Measurements from ENCODE around the gene R3HDM4. TPM values are rescaled to one million over a fixed set of nuclear protein-coding genes. Genes with fewer than 3 reads are reported as not detected.

Gene R3HDM4
- total and polyA plus RNA-seq, 11 donors, result 17.1 to 47.1 (median 24.2) TPM

DNA sequence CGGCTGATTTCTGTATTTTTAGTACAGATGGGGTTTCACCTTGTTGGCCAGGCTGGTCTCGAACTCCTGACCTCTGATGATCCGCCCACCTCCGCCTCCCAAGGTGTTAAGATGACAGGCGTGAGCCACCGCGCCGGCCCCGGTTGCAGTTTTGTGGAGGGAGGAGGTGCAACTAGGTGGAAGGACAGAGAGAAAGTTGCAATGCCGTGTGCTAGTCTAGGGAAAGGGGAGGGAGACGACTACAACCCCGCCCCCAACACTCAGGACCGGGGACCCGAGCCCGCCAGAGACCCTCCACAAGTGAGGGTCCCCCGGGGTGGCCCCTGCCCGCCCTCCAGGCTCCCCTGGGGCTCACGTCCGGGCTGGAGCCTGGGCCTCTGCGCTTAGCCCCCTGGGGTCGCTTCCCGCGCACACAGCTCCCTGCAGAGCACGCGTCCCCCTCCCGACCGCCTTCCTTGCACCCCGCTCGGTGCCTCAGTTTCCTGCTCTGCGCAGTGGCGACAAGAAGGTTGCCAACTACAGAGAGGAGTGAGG lies 11.6 kb upstream of the R3HDM4 start:
- H3K9me3 ChIP-seq, result no peaks in the 10 kb centered on the region
- peak overlapping the region in 6 of 12 donors; percentile 54 to 93 (median 81) for H3K27ac ChIP-seq
- intact Hi-C loops (cut with DNase I), result loop anchor here in 5 of 10 donors (1.0 to 10.0 kb wide), 7 partner anchors 58 to 320 kb away; partner anchors contain the start of genes CFD (in 3 of the 5), ATP5F1D (in 1 of the 5), MIDN (in 1 of the 5) and WDR18 (in 1 of the 5)
- H3K4me3 ChIP-seq, result peak overlapping the region; percentile 54 to 96 (median 86)
- 13 to 24% (median 21%) methylated on average over 18 to 31 of the region's 31 CpGs for WGBS, 4 donors
- ATAC-seq (no peak), DNase-seq (no peak)
- H3K27me3 ChIP-seq, result peaks cover 13 to 19% (median 19%) of the 10 kb centered on the region in 9 donors
- peaks cover 0 to 49% (median 21%) of the 10 kb centered on the region in 12 donors for H3K4me1 ChIP-seq
- peaks cover 0 to 7% (median 0%) of the 10 kb centered on the region in 9 donors for H3K36me3 ChIP-seq
- TF ChIP-seq POLR2A (IDR thresholded peaks at IDR 0.05), result no peak
- TF ChIP-seq, protein P1, sequence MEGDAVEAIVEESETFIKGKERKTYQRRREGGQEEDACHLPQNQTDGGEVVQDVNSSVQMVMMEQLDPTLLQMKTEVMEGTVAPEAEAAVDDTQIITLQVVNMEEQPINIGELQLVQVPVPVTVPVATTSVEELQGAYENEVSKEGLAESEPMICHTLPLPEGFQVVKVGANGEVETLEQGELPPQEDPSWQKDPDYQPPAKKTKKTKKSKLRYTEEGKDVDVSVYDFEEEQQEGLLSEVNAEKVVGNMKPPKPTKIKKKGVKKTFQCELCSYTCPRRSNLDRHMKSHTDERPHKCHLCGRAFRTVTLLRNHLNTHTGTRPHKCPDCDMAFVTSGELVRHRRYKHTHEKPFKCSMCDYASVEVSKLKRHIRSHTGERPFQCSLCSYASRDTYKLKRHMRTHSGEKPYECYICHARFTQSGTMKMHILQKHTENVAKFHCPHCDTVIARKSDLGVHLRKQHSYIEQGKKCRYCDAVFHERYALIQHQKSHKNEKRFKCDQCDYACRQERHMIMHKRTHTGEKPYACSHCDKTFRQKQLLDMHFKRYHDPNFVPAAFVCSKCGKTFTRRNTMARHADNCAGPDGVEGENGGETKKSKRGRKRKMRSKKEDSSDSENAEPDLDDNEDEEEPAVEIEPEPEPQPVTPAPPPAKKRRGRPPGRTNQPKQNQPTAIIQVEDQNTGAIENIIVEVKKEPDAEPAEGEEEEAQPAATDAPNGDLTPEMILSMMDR (IDR thresholded peaks at IDR 0.05), result no peak

DNA sequence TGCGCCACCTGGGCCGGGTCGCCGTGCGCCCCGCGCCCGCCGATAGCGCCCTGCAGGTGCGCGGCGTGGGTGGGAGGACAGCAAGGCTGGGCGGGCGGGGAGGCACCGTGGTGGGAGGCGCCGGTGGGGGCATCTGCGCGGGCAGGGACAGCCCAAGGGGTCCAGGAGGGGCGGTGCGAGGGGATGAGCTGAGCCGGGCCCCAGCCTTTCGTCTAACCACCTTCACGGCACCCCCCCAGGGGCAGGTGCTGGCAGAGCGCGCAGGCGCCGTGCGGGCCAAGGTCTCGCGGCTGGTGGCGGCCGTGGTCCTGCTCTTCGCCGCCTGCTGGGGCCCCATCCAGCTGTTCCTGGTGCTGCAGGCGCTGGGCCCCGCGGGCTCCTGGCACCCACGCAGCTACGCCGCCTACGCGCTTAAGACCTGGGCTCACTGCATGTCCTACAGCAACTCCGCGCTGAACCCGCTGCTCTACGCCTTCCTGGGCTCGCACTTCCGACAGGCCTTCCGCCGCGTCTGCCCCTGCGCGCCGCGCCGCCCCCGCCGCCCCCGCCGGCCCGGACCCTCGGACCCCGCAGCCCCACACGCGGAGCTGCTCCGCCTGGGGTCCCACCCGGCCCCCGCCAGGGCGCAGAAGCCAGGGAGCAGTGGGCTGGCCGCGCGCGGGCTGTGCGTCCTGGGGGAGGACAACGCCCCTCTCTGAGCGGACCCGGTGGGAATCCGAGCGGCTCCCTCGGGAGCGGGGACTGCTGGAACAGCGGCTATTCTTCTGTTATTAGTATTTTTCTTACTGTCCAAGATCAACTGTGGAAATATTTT lies 7.2 kb upstream of the R3HDM4 start:
- intact Hi-C loops (cut with DNase I), result loop anchor here (2.0 to 10.0 kb wide), 10 partner anchors 27 to 325 kb away; partner anchors contain the start of genes CFD (in 3 of the 10), ATP5F1D (in 1 of the 10), MED16 (in 1 of the 10) and MIDN (in 1 of the 10)
- Histone ChIP-seq H3K4me3 (peak overlapping the region in 8 of 12 donors; percentile 5 to 51 (median 20)), H3K4me1 (peaks cover 7 to 61% (median 34%) of the 10 kb centered on the region in 12 donors), H3K9me3 (no peaks in the 10 kb centered on the region), H3K27me3 (peaks cover 38 to 54% (median 48%) of the 10 kb centered on the region in 9 donors), H3K27ac (peak overlapping the region in 1 of 12 donors; percentile 37), H3K36me3 (no peaks in the 10 kb centered on the region)
- TF ChIP-seq, protein P1 (IDR thresholded peaks at IDR 0.05), result no peak
- no peak for TF ChIP-seq POLR2A (IDR thresholded peaks at IDR 0.05)
- DNase-seq (no peak), ATAC-seq (no peak)
- 0 to 2% (median 2%) methylated on average over 16 to 84 of the region's 84 CpGs for WGBS, 4 donors

DNA sequence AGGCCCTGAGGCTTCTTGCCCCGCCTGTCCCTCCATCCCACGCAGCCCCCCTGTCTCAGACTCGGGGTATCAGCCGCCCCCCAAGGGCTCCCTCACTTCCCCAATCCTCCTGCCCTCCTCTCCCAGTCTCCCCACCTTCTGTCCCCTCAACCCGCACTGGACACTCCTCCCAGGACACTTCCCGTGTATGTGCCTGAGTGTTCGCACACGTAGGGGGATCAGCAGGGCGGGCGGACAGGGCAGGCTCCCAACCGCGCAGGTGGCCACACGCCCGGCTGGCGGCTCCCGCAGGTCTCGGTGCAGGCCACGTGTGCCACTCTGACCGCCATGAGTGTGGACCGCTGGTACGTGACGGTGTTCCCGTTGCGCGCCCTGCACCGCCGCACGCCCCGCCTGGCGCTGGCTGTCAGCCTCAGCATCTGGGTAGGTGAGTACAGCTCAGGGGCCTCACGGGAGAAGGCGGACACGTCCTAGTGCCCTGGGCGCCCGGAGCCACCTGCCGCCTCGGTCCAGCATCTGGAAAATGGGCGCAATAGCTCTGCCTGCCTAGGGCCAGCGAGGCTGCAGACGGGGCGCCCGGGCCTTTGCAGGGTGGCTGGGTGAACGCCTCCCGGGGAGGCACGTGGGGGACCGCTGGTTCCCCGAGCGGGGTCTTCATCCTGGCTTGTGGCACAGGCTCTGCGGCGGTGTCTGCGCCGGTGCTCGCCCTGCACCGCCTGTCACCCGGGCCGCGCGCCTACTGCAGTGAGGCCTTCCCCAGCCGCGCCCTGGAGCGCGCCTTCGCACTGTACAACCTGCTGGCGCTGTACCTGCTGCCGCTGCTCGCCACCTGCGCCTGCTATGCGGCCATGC lies 6.4 kb upstream of the R3HDM4 start:
- Histone ChIP-seq H3K27ac (peak overlapping the region in 1 of 12 donors; percentile 37), H3K27me3 (peaks cover 38 to 54% (median 48%) of the 10 kb centered on the region in 9 donors), H3K36me3 (no peaks in the 10 kb centered on the region), H3K4me1 (peaks cover 7 to 54% (median 30%) of the 10 kb centered on the region in 12 donors), H3K9me3 (no peaks in the 10 kb centered on the region), H3K4me3 (peak overlapping the region in 5 of 12 donors; percentile 6 to 51 (median 24))
- no peak for ATAC-seq
- no peak for DNase-seq
- intact Hi-C loops (cut with DNase I), result loop anchor here (2.0 to 10.0 kb wide), 12 partner anchors 27 to 325 kb away; partner anchors contain the start of genes CFD (in 3 of the 10), ATP5F1D (in 1 of the 10), MED16 (in 1 of the 10) and MIDN (in 1 of the 10)
- TF ChIP-seq, protein P1 (IDR thresholded peaks at IDR 0.05), result no peak
- TF ChIP-seq POLR2A (IDR thresholded peaks at IDR 0.05), result no peak
- WGBS, 4 donors, result 2 to 5% (median 3%) methylated on average over 34 to 68 of the region's 68 CpGs

Measured in heart left ventricle (tissue), 16 donors.